ENCODE results near the gene STK11.
A peak's percentile ranks its signal among the peaks of the same experiment; 100 is the strongest.

Gene STK11

GRCh38 chr19:1214299-1214861, 8.8 kb downstream of the STK11 start:
- peak overlapping the region; percentile 37 for H3K4me3 ChIP-seq
- peak overlapping the region; percentile 82 to 93 for H3K27ac ChIP-seq
- TF ChIP-seq CTCF (IDR thresholded peaks at IDR 0.05): no peak
- no peak for DNase-seq (ENCODE audit: low spot score)

- peak; percentile 93 for DNase-seq (ENCODE audit: low spot score)
- Histone ChIP-seq H3K4me3 (peak overlapping the region; percentile 37), H3K27ac (peak overlapping the region; percentile 82 to 93)
- TF ChIP-seq CTCF (IDR thresholded peaks at IDR 0.05): no peak
These were observed 9.5 kb downstream of the STK11 start for GRCh38 chr19:1214862-1215731.

GRCh38 chr19:1216756-1217155, 11.2 kb downstream of the STK11 start:
- no peak overlapping the region for H3K4me3 ChIP-seq
- peak overlapping the region; percentile 82 to 93 for H3K27ac ChIP-seq
- no peak for DNase-seq (ENCODE audit: low spot score)
- no peak for TF ChIP-seq CTCF (IDR thresholded peaks at IDR 0.05)

GRCh38 chr19:1217366-1217765, 11.8 kb downstream of the STK11 start:
- Histone ChIP-seq H3K4me3 (no peak overlapping the region), H3K27ac (peak overlapping the region; percentile 82 to 87)
- no peak for DNase-seq (ENCODE audit: low spot score)
- TF ChIP-seq CTCF (IDR thresholded peaks at IDR 0.05): no peak

GRCh38 chr19:1218751-1219567, 13.4 kb downstream of the STK11 start:
- TF ChIP-seq CTCF (IDR thresholded peaks at IDR 0.05): no peak
- H3K4me3 ChIP-seq: no peak overlapping the region
- H3K27ac ChIP-seq: peak overlapping the region; percentile 82 to 87

GRCh38 chr19:1219786-1220476, 14.4 kb downstream of the STK11 start:
- Histone ChIP-seq H3K27ac (peak overlapping the region in 1 of 2 donors; percentile 29), H3K4me3 (no peak overlapping the region)
- no peak for TF ChIP-seq CTCF (IDR thresholded peaks at IDR 0.05)
- no peak for DNase-seq (ENCODE audit: low spot score)

More at GRCh38 chr19:1218751-1219567, 13.4 kb downstream of the STK11 start:
- no peak for DNase-seq (ENCODE audit: low spot score)

Data from coronary artery (tissue), 2 donors.